DMS53 treated with DMSO at 0.1 percent for 48 hours (cell line): ENCODE measurements around the gene ATP10B.

Source experiments
- DNase-seq: peaks from one replicate; lab custom pipeline; 2025; ENCODE audit not compliant: unreplicated experiment; lab: John Stamatoyannopoulos, UW

Gene ATP10B

GRCh38 chr5:160567031-160567705 lies 284.8 kb downstream of the ATP10B start:
- no peak for DNase-seq

DNA sequence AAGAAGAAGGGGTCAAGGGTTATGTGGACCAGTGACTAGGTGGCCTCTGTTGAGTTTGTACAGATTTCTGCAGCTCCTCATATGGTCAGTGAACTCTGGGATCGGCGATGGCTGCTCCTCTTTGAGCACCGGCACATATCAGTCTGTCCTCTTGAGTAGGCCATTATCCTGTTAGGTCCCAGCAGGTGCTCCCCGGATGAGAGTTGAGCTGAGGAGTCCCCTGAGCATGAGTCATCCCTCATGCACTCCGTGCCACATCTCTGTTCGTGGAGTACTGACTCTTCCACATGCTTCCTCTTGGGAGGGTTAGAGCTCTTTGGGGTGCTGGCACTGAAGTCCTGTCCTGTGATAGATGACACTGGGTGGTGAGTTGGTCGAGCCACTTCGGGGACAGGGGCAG lies 286.6 kb downstream of the ATP10B start:
- peak; percentile 34 for DNase-seq

- no peak for DNase-seq
Observed at GRCh38 chr5:160556846-160557245, 295.2 kb downstream of the ATP10B start.

- no peak for DNase-seq
Observed at GRCh38 chr5:160555971-160556631, 295.9 kb downstream of the ATP10B start.

DNA sequence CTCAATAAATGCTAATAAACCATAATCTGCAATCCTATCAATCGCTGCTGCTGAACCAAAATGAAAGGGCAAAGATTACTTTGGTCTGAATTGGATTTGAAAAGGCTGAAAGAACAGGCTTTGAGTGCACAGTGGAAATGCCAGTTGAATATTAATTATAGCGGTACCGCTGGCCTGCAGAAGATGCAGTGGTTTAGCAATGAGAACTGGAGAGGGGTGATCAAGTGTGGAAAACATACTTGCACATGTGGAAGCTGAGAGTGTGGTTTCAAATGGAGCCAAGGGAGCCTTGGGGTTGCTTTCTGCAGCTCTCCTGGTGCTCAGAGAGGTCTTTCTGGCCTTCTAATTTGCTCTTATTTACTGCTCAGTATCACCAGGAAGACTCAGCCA lies 296.4 kb downstream of the ATP10B start:
- no peak for DNase-seq

DNA sequence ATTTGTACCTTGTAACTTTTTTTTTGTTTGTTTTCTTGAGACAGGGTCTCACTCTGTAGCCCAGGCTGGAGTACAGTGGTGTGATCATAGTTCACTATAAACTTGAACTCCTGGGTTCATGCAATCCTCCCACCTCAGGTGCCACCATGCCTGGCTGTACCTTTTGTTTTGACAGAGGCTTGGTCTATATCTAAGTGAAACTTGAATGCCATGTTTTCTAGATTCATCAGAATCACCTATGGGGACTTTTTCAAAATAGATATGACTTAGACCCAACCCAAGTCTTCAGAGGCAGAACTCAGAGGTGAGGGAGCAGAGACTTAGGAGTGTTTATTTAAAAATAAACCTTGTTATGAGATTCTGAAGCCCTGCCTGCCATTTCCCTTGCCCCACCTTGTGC lies 301.9 kb downstream of the ATP10B start:
- no peak for DNase-seq

DNA sequence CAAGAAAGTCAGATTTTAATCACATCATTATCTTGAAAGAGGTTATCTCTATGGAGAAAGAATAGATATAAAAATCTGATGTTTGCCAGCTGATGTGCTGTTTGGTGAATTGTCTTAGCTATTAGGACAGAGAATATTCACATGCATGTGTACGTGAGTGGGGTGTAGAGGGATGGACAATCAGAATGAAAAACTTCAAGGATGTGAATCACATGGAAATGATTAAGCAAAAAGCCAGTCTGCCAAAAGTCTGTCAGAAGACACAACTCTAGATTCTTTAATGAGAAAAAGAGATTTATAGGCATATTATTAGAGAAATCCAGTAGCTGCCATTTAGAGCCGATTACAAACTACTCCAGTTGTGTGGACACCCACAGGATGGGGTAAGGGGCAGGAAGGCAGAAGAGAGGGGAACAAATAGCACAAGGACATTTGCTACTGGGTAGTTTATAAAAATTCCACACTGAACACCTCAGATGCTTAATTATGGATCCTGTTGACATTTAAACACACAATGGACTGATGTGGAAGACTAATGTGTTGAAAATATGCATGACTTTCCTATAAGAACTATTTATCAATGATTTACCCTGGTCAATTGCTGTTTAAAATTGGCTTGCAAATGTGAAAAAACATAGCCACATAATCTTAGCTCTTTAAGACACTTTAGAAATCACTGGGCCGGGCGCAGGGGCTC lies 302.9 kb downstream of the ATP10B start:
- DNase-seq: no peak

- no peak for DNase-seq
Observed at GRCh38 chr5:160547872-160548271, 304.1 kb downstream of the ATP10B start.

DNA sequence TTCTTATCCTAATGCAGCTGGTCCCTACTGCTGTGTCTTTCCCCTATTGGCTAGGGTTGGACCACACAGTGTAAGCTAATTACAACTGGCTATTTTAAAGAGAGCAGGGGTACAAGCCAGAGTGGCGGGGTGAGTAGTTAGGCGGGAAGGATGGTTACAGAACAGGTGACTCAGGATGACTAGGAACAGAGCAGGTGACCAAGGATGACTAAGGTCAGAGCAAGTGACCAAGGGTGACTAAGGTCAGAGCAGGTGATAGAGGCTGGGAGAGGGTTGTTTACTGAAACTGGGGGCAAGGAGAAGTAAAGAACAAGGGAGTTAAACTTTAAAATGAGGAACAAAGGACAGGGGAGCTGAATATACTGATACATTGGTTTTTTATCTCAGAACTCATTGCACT lies 304.9 kb downstream of the ATP10B start:
- no peak for DNase-seq

GRCh38 chr5:160545832-160546231 lies 306.2 kb downstream of the ATP10B start:
- no peak for DNase-seq

DNA sequence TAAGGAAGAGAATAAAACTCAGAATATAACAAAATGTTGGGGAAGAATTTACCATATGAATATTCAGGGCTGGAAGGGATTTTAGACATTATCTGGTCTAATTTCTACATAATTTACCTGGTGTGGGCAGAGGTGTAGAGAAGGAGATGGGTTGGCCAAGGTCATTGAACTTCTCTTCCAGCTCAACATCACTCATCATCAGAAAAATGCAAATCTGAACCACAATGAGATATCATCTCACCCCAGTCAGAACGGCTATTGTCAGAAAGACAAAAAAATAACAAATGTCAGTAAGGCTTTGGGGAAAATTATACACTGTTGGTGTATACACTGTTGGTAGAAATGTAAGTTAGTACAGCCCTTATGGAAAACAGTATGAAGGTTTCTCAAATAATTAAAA lies 308.6 kb downstream of the ATP10B start:
- DNase-seq: no peak

DNA sequence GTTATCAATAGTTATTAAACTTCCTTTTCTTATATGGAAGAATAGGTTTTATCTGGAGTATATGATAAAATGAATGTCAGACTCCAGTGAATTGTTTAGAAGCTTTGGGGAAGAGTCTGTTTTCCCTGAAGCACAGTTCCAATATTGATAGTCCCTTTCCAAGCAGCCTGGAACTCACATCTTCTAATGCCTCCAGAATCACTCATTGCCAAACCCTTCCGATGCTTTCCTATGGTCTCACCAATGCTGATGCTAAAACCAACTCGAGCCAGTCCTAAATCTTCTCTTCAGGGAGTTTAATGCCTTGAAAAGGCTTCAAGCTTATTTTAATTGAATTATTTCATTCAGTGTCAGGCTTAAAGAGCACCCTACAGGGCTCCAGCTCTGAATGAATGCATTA lies 309.2 kb downstream of the ATP10B start:
- DNase-seq: no peak

DNA sequence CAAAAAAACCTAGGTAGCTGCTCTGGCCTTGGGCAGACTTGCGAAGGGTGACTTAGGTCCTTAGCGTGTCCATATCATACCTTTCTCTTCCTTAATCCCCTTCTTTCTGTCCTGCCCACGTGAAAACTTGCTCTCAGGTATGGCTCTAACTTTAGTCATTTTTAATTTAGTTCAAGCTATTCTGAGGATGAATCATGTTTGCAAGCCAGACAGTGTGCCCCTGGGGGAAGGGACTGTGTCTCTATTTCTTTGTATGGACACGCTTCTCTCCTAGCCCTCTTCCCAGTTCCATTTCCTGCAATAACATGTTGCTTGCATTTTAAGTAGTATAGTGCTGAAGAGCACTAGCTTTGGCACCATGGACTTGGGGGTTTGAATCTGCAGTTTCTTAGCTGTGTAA lies 309.7 kb downstream of the ATP10B start:
- no peak for DNase-seq

DNA sequence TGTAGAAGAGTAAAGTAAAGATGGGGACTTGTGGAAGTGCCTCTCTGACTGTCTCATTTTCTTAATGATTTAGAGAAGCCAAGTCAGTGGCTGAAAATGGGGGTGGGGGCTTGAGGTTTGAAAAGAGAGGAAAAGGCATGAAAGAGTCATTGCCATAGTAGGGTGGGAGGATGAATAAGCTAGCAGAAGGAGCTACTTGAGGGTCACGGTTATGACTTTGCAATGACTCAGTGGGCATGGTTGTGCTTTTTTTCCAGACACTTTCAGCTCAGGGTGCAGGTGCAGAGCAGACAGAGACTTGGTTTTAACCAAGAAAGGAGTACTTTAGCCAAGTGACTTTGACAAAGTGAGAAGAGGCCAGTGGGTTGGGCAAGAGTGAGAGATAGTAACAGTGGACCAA lies 312.6 kb downstream of the ATP10B start:
- DNase-seq: no peak

DNA sequence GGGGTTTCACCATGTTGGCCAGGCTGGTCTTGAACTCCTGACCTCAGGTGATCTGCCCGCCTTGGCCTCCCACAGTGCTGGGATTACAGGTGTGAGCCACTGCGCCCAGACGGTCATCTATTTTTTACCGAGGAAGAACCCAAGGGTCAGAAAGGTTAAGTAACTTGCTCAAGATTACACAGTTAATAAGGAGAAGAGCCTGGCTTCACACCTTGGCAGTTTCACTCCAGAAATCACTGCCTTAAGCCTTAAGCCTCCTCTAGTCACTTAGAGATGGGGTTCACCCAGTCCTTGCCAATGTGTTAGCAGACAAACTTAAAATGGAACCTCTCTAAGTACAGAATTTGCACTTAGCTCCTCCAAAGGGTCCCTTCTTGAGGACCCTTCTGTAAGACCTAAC lies 314.1 kb downstream of the ATP10B start:
- no peak for DNase-seq

- no peak for DNase-seq
Observed at GRCh38 chr5:160537116-160537515, 314.9 kb downstream of the ATP10B start.

GRCh38 chr5:160534914-160535313 lies 317.1 kb downstream of the ATP10B start:
- no peak for DNase-seq

- no peak for DNase-seq
Observed at GRCh38 chr5:160534125-160534524, 317.9 kb downstream of the ATP10B start.

DNA sequence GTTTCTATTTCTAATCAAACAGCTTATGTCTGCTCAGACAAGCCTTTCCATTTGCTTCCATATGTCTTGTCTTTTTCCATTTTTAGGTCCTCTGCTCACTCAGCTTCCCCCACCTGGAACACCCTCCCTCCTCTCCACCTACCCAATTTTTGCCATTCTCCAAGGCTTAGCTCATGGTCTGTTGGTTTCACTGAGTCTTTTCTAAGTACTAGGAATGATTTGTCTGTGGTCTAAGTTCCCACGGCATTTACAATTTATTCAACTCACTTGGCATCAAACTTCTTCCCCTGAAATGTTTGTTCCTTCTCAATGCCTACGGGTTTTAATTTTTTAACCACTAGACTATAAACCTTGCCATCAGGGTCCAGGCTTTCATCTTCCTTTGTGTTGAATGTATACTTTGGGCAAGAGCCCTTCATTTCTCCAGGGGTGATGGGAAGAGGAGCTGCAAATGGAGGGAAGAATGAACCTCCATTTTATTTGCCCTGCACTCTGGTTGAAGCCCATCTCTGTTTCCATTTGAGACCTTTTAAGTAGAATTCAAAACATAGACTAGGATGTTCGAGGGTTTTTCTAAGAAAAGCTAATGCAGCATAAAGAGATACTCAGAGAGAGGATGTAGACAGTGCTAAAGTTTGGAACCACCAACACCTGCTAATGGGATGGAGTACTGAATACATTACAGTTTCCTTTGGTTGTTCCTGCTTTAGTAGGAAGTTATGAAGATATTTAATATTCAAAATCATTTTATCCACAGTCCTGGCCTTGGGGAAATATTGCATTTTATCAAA lies 326.3 kb downstream of the ATP10B start:
- DNase-seq: no peak

GRCh38 chr5:160524827-160525226 lies 327.2 kb downstream of the ATP10B start:
- DNase-seq: no peak

DNA sequence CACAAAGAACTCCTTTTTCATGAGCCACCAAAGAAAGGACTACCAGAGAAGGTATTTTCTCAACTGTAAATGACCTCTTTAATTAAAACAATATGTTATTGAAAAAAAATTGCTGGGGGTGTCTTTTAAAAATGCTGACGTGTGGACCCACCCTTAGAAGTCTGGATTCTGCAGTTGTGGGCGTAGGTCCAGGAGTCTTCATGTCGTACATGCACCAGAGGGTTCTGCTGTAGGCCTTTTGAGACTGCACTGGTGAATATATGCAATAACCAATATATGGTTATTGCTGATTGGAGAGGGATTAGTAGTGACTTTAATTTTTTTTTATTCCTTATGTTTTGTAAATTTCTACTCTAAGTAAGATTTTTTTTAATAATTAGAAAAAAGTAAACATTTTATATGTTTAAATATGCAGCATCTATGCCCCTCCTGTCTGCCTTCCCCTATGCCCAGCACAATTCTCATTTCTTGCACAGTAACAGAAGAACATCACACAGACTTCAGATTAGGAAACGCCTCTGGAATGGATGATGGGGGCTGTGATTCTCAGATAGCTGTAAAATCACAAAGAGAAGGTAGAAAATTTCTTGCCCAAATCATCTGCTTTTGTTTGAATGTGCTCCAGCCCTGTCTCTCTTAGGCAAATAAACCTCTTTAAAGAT lies 328.4 kb downstream of the ATP10B start:
- DNase-seq: no peak
